Measurements from ENCODE around the gene SYT9.

DNA sequence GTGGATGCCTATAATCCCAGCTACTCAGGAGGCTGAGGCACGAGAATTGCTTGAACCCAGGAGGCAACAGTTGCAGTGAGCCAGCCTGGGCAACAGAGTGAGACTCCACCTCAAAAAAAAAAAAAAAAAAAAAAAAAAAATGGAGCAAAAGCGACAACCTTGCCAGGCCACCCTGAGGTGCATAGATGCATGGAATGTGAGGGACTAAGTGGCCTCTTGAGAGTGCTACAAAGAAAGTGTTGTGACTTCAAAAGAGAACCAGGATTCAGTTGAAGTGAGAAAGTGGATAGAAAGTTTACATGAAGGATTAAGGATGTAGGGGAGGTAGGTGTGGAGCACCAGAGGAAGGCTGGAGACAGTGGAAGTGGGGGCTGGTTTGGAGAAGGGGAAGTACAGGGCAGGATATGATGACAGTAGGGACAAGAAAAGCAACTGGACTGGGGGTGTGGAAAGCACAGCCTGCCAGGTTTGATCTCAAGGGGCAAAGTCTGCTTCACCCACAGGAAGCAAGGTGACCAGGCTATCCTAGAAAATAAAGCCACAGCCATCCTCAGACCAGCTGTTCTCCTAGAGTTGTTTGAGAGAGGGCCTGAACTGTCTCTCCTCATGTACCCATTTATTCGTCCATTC is 197.6 kb downstream of the SYT9 start:
- no peak for TF ChIP-seq RAD21 (conservative IDR thresholded peaks at IDR 0.05)
- no peak for TF ChIP-seq POLR2AphosphoS5 (IDR thresholded peaks at IDR 0.05)
- no peak for TF ChIP-seq EP300 (conservative IDR thresholded peaks at IDR 0.05; ENCODE audit: poor library complexity, severe bottlenecking)
- TF ChIP-seq CTCF (IDR thresholded peaks at IDR 0.05; ENCODE audit: poor library complexity, severe bottlenecking) = no peak
- TF ChIP-seq EZH2 (IDR thresholded peaks at IDR 0.05; ENCODE audit: borderline replicate concordance, insufficient read depth, low read length, poor library complexity, severe bottlenecking) = no peak
